Measurements from ENCODE around the gene TMEM31.

GRCh38 chrX:103674531-103675454, 35.9 kb upstream of the TMEM31 start:
- TF ChIP-seq CTCF (IDR thresholded peaks at IDR 0.05 in 2 of 3, conservative IDR thresholded peaks at IDR 0.05 in 1 of 3; ENCODE audit: control insufficient read depth in 2 of 3, extremely low read depth in 1 of 3, insufficient read depth in 1 of 3, low read depth in 3 of 3, low read length in 3 of 3) (no peak), CHD4 (IDR thresholded peaks at IDR 0.05) (no peak), ZNF622 (IDR thresholded peaks at IDR 0.05) (no peak), STAT1 (conservative IDR thresholded peaks at IDR 0.05) (no peak), NFYB (IDR thresholded peaks at IDR 0.05; ENCODE audit: insufficient read depth, low read depth, low read length) (no peak), YY1 (IDR thresholded peaks at IDR 0.05; ENCODE audit: low read depth, low read length) (no peak), RAD21 (IDR thresholded peaks at IDR 0.05; ENCODE audit: insufficient read depth, low read depth, low read length) (no peak), EZH2 (IDR thresholded peaks at IDR 0.05; ENCODE audit: borderline replicate concordance, control insufficient read depth, low read depth, low read length) (no peak), TCF12 (IDR thresholded peaks at IDR 0.05; ENCODE audit: low read depth, low read length) (no peak), SIN3A (IDR thresholded peaks at IDR 0.05; ENCODE audit: low read depth, low read length) (no peak), RFX5 (IDR thresholded peaks at IDR 0.05; ENCODE audit: low read depth, low read length) (no peak), POLR2A (IDR thresholded peaks at IDR 0.05; ENCODE audit: low read depth, low read length) (no peak; the same call in 1 of the 2 replicates)

Data from GM12878 (cell line).